DND-41 (cell line): ENCODE measurements around the gene DEPDC1.
"Not testable (repeated sequence)": the region's sequence is repeated elsewhere in the genome, so short reads cannot be mapped to it uniquely, and the experiment has no call there.

Source experiments
- EZH2 ChIP-seq: IDR thresholded peaks from 3 replicates; pipeline ENCODE4 v1.6.1; 2012; ENCODE audit warnings: borderline replicate concordance, low read depth, mild to moderate bottlenecking, moderate library complexity, low read length, inconsistent platforms; ENCODE audit not compliant: severe bottlenecking
- TF ChIP-seq, protein P1 (sequence below): IDR thresholded peaks from 2 replicates; pipeline ENCODE4 v1.5.1; 2012; ENCODE audit warnings: borderline replicate concordance, low read length, moderate library complexity, mild to moderate bottlenecking; ENCODE audit not compliant: poor library complexity, severe bottlenecking; ENCODE audit errors: extremely low read depth

GRCh38 chr1:68492255-68492654 lies 4.6 kb downstream of the DEPDC1 start:
- not testable (repeated sequence) for TF ChIP-seq EZH2
- TF ChIP-seq, protein P1, sequence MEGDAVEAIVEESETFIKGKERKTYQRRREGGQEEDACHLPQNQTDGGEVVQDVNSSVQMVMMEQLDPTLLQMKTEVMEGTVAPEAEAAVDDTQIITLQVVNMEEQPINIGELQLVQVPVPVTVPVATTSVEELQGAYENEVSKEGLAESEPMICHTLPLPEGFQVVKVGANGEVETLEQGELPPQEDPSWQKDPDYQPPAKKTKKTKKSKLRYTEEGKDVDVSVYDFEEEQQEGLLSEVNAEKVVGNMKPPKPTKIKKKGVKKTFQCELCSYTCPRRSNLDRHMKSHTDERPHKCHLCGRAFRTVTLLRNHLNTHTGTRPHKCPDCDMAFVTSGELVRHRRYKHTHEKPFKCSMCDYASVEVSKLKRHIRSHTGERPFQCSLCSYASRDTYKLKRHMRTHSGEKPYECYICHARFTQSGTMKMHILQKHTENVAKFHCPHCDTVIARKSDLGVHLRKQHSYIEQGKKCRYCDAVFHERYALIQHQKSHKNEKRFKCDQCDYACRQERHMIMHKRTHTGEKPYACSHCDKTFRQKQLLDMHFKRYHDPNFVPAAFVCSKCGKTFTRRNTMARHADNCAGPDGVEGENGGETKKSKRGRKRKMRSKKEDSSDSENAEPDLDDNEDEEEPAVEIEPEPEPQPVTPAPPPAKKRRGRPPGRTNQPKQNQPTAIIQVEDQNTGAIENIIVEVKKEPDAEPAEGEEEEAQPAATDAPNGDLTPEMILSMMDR = not testable (repeated sequence)
